A549 (cell line): ENCODE data around the gene PARP12.

Experiments used
- CEBPB ChIP-seq, 2 experiments: fragments of >200 bp in 1 of 2; sonication (Bioruptor Twin) in 1 of 2; formaldehyde crosslinking in 1 of 2; IDR thresholded peaks; 2 replicates each; pipeline ENCODE4 v1.6.1; 2012 to 2016
- CHD2 ChIP-seq: fragments of 150-350 bp; IDR thresholded peaks from 2 replicates; pipeline ENCODE4 v1.6.1; 2014; ENCODE audit warnings: low read length; ENCODE audit not compliant: partially characterized antibody
- E2F6 ChIP-seq: IDR thresholded peaks from 2 replicates; pipeline ENCODE4 v1.6.1; 2012; ENCODE audit warnings: low read depth, borderline replicate concordance
- ELK1 ChIP-seq: fragments of 150-350 bp; IDR thresholded peaks from 2 replicates; pipeline ENCODE4 v1.6.1; 2014; ENCODE audit warnings: low read depth, mild to moderate bottlenecking, low read length
- EP300 ChIP-seq, 2 experiments: fragments of >200 bp; sonication (Bioruptor Twin); formaldehyde crosslinking; IDR thresholded peaks; 2 replicates in 1 of 2; 3 replicates in 1 of 2; pipeline ENCODE4 v1.6.1; 2016 to 2017
- ESRRA ChIP-seq: fragments of 150-350 bp; IDR thresholded peaks from 2 replicates; pipeline ENCODE4 v1.6.1; 2014; ENCODE audit warnings: mild to moderate bottlenecking, low read length, borderline replicate concordance
- HDAC2 ChIP-seq: fragments of 200-600 bp; sonication (generic); IDR thresholded peaks from 2 replicates; pipeline ENCODE4 v1.6.1; 2016
- JUN ChIP-seq, 2 experiments: fragments of >200 bp; sonication (Bioruptor Twin); formaldehyde crosslinking; IDR thresholded peaks; 2 replicates in 1 of 2; 3 replicates in 1 of 2; pipeline ENCODE4 v1.6.1; 2016 to 2017
- MYC ChIP-seq: IDR thresholded peaks from 2 replicates; pipeline ENCODE4 v1.6.1; 2012; ENCODE audit warnings: mild to moderate bottlenecking, inconsistent platforms, low read length, improper control_type of control experiment, borderline replicate concordance
- POLR2A ChIP-seq: IDR thresholded peaks from 2 replicates; pipeline ENCODE4 v1.6.1; 2012; ENCODE audit warnings: mild to moderate bottlenecking, low read length
- SREBF2 ChIP-seq: fragments of 450-650 bp; IDR thresholded peaks from 2 replicates; pipeline ENCODE4 v1.6.1; 2014; ENCODE audit warnings: mild to moderate bottlenecking, moderate library complexity
- USF2 ChIP-seq: fragments of 450-650 bp; IDR thresholded peaks from 2 replicates; pipeline ENCODE4 v1.6.1; 2014; ENCODE audit warnings: antibody characterized with exemption
- TF ChIP-seq, protein P1 (sequence below): fragments of >200 bp; sonication (Bioruptor Twin); formaldehyde crosslinking; IDR thresholded peaks from 3 replicates; pipeline ENCODE4 v1.5.1; 2016
- TF ChIP-seq, protein P2 (sequence below): fragments of 200-600 bp; sonication (generic); IDR thresholded peaks from 2 replicates; pipeline ENCODE4 v1.6.1; 2016; ENCODE audit warnings: antibody characterized with exemption, mild to moderate bottlenecking, moderate library complexity

GRCh38 chr7:140069298-140069949, 6.7 kb upstream of the PARP12 start:
- TF ChIP-seq, protein P1, sequence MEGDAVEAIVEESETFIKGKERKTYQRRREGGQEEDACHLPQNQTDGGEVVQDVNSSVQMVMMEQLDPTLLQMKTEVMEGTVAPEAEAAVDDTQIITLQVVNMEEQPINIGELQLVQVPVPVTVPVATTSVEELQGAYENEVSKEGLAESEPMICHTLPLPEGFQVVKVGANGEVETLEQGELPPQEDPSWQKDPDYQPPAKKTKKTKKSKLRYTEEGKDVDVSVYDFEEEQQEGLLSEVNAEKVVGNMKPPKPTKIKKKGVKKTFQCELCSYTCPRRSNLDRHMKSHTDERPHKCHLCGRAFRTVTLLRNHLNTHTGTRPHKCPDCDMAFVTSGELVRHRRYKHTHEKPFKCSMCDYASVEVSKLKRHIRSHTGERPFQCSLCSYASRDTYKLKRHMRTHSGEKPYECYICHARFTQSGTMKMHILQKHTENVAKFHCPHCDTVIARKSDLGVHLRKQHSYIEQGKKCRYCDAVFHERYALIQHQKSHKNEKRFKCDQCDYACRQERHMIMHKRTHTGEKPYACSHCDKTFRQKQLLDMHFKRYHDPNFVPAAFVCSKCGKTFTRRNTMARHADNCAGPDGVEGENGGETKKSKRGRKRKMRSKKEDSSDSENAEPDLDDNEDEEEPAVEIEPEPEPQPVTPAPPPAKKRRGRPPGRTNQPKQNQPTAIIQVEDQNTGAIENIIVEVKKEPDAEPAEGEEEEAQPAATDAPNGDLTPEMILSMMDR = no peak
- no peak for TF ChIP-seq ELK1
- no peak for TF ChIP-seq EP300 (IDR thresholded peaks at IDR 0.05)
- no peak for TF ChIP-seq HDAC2
- TF ChIP-seq CEBPB (IDR thresholded peaks at IDR 0.05) = no peak
- TF ChIP-seq E2F6 = no peak
- no peak for TF ChIP-seq CHD2
- no peak for TF ChIP-seq JUN (IDR thresholded peaks at IDR 0.05)
- no peak for TF ChIP-seq SREBF2
- TF ChIP-seq, protein P2, sequence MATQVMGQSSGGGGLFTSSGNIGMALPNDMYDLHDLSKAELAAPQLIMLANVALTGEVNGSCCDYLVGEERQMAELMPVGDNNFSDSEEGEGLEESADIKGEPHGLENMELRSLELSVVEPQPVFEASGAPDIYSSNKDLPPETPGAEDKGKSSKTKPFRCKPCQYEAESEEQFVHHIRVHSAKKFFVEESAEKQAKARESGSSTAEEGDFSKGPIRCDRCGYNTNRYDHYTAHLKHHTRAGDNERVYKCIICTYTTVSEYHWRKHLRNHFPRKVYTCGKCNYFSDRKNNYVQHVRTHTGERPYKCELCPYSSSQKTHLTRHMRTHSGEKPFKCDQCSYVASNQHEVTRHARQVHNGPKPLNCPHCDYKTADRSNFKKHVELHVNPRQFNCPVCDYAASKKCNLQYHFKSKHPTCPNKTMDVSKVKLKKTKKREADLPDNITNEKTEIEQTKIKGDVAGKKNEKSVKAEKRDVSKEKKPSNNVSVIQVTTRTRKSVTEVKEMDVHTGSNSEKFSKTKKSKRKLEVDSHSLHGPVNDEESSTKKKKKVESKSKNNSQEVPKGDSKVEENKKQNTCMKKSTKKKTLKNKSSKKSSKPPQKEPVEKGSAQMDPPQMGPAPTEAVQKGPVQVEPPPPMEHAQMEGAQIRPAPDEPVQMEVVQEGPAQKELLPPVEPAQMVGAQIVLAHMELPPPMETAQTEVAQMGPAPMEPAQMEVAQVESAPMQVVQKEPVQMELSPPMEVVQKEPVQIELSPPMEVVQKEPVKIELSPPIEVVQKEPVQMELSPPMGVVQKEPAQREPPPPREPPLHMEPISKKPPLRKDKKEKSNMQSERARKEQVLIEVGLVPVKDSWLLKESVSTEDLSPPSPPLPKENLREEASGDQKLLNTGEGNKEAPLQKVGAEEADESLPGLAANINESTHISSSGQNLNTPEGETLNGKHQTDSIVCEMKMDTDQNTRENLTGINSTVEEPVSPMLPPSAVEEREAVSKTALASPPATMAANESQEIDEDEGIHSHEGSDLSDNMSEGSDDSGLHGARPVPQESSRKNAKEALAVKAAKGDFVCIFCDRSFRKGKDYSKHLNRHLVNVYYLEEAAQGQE = no peak
- no peak for TF ChIP-seq MYC
- no peak for TF ChIP-seq ESRRA
- no peak for TF ChIP-seq USF2
- TF ChIP-seq POLR2A = no peak
